ENCODE results near the gene ZNF778.

GRCh38 chr16:89224665-89225064 lies 7.2 kb downstream of the ZNF778 start:
- no peak for TF ChIP-seq CTCF (IDR thresholded peaks at IDR 0.05; ENCODE audit: insufficient read depth, low read length, poor library complexity, severe bottlenecking)
- no peak for TF ChIP-seq EZH2phosphoT487 (conservative IDR thresholded peaks at IDR 0.05; ENCODE audit: low read length)
